ENCODE results near the gene PERCC1. TPM values are rescaled to one million over a fixed set of nuclear protein-coding genes. Genes with fewer than 3 reads are reported as not detected.

PERCC1 gene
- total and polyA plus RNA-seq, 2 of the 4 experiments (the other 2 are of a cell fraction) = not detected

- TF ChIP-seq FOS (IDR thresholded peaks at IDR 0.05; ENCODE audit: low read depth, low read length) (no peak), RCOR1 (IDR thresholded peaks at IDR 0.05; ENCODE audit: insufficient replicate concordance, low read length) (no peak)
Observed at GRCh38 chr16:1413684-1414531, 17.0 kb upstream of the PERCC1 start (continued).

GRCh38 chr16:1414532-1415260 is 16.2 kb upstream of the PERCC1 start, which contains the start of gene UNKL:
UNKL (minus strand) TSS chr16:1414704; CDS start chr16:1414691, 13 bp downstream.
- Histone ChIP-seq H2AK5ac (ENCODE audit: low read depth, low read length) (peak within 1 kb of the TSS; percentile 43; the same call in 1 of the 2 replicates), H3K23ac (ENCODE audit: low read depth, low read length) (peak within 1 kb of the TSS; percentile 66; the same call in 1 of the 2 replicates), H3K56ac (ENCODE audit: extremely low read depth, insufficient read depth, low read length) (no peak within 1 kb of the TSS), H3K9me1 (ENCODE audit: insufficient read depth, low read length) (no peaks in the 10 kb centered on the region), H3K9ac (ENCODE audit: low read depth, low read length) (peak within 1 kb of the TSS; percentile 77), H3K36me3 (ENCODE audit: control insufficient read depth, insufficient read depth, low read length) (peaks cover 9% of the 10 kb centered on the region), H4K5ac (ENCODE audit: low read depth, low read length) (peak within 1 kb of the TSS; percentile 74), H3K4ac (ENCODE audit: low read depth, low read length) (peak within 1 kb of the TSS; percentile 75), H2BK120ac (ENCODE audit: low read depth, low read length) (no peak within 1 kb of the TSS), H3K4me1 (ENCODE audit: control insufficient read depth, insufficient read depth, low read length) (no peaks in the 10 kb centered on the region; the same call in 1 of the 2 replicates), H4K8ac (ENCODE audit: low read depth in 2 of 2, low read length in 2 of 2) (peak within 1 kb of the TSS; percentile 79 to 98), H2AK9ac (replicated peaks; ENCODE audit: low read depth, low read length, poor library complexity) (peak within 1 kb of the TSS; percentile 93), H2BK5ac (ENCODE audit: low read depth, low read length, poor library complexity, severe bottlenecking) (peak within 1 kb of the TSS; percentile 75), H3K27me3 (ENCODE audit: control insufficient read depth, insufficient read depth, low read length) (no peaks in the 10 kb centered on the region), H4K20me1 (ENCODE audit: insufficient read depth, low read length) (no peaks in the 10 kb centered on the region), H2BK15ac (ENCODE audit: low read depth, low read length) (no peak within 1 kb of the TSS), H4K91ac (ENCODE audit: insufficient read depth, low read depth, low read length) (0 out of 2 replicates have a peak within 1 kb of the TSS, but pooled peaks have one; percentile 61), H2BK20ac (ENCODE audit: low read depth, low read length) (0 out of 2 replicates have a peak within 1 kb of the TSS, but pooled peaks have one; percentile 24), H3K14ac (replicated peaks; ENCODE audit: low read depth, low read length) (no peak within 1 kb of the TSS; the same call in 1 of the 2 replicates), H3K4me2 (ENCODE audit: low read depth, low read length) (peak within 1 kb of the TSS; percentile 86), H3K18ac (ENCODE audit: low read depth, low read length) (no peak within 1 kb of the TSS; the same call in 1 of the 2 replicates), H3K4me3 (ENCODE audit: insufficient read depth, low read depth, low read length) (peak within 1 kb of the TSS; percentile 85), H3K9me3 (ENCODE audit: control insufficient read depth, insufficient read depth, low read length) (no peaks in the 10 kb centered on the region), H2AFZ (replicated peaks; ENCODE audit: low read length, poor library complexity) (peak within 1 kb of the TSS; percentile 94), H3K27ac (ENCODE audit: insufficient read depth, low read length) (peak within 1 kb of the TSS; percentile 53), H3K79me1 (ENCODE audit: low read depth in 1 of 2, low read length in 2 of 2) (peaks cover 9 to 33% of the 10 kb centered on the region in 2 experiments)
- CTCF ChIA-PET = no interaction called here
- POLR2A ChIA-PET (ENCODE audit: unreplicated experiment) = no interaction called here
- no TSS peak for BruUV-seq (replicated peaks)
- 3% methylated on average over 23 of the region's 72 CpGs; no CpG with 5 or more reads in 1 of the 2 experiments for WGBS, 2 experiments (ENCODE audit: extremely low coverage in 2 of 2, insufficient read length in 1 of 2)
- in situ Hi-C loops (cut with MboI; ENCODE audit: low sequenced_read_pairs) = no loop called here
- peak; percentile 74 for ATAC-seq (ENCODE audit: low read depth)
- peak; percentile 43 for DNase-seq
- intact Hi-C loops (cut with micrococcal nuclease) = no loop called here
- dilution Hi-C loops (cut with HindIII; ENCODE audit: low sequenced_read_pairs, unreplicated experiment) = no loop called here
- TF ChIP-seq MAZ (IDR thresholded peaks at IDR 0.05; ENCODE audit: borderline replicate concordance, low read depth, low read length) (peak; percentile 68; the same call in 1 of the 2 replicates), CEBPB (IDR thresholded peaks at IDR 0.05; ENCODE audit: low read depth, low read length) (0 out of 2 replicates have a peak, but pooled peaks have one; percentile 34), POLR2A (IDR thresholded peaks at IDR 0.05; ENCODE audit: low read depth, low read length) (no peak)

Measured in IMR-90 (cell line).